ENCODE results near the gene KCNIP1. TPM values are rescaled to one million over a fixed set of nuclear protein-coding genes. Genes with fewer than 3 reads are reported as not detected.

KCNIP1 gene
- total RNA-seq, 4 donors from 2014 or later, result 1.2 to 2.7 TPM; not detected in 2

GRCh38 chr5:170715141-170715540, 211.3 kb downstream of the KCNIP1 start:
- DNase-seq, result no peak
- intact Hi-C loops (cut with DNase I; ENCODE audit: low total_unique reads), result no loop called here
- Histone ChIP-seq H3K27ac (no peak overlapping the region), H3K4me1 (no peaks in the 10 kb centered on the region), H3K4me3 (no peak overlapping the region), H3K27me3 (peaks cover 6% of the 10 kb centered on the region), H3K9me3 (no peaks in the 10 kb centered on the region), H3K36me3 (no peaks in the 10 kb centered on the region)
- TF ChIP-seq, protein P1, sequence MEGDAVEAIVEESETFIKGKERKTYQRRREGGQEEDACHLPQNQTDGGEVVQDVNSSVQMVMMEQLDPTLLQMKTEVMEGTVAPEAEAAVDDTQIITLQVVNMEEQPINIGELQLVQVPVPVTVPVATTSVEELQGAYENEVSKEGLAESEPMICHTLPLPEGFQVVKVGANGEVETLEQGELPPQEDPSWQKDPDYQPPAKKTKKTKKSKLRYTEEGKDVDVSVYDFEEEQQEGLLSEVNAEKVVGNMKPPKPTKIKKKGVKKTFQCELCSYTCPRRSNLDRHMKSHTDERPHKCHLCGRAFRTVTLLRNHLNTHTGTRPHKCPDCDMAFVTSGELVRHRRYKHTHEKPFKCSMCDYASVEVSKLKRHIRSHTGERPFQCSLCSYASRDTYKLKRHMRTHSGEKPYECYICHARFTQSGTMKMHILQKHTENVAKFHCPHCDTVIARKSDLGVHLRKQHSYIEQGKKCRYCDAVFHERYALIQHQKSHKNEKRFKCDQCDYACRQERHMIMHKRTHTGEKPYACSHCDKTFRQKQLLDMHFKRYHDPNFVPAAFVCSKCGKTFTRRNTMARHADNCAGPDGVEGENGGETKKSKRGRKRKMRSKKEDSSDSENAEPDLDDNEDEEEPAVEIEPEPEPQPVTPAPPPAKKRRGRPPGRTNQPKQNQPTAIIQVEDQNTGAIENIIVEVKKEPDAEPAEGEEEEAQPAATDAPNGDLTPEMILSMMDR (IDR thresholded peaks at IDR 0.05), result no peak
- no peak for TF ChIP-seq POLR2A (IDR thresholded peaks at IDR 0.05)
- no peak for TF ChIP-seq POLR2AphosphoS5 (IDR thresholded peaks at IDR 0.05)
- 90 to 91% methylated on average over 5 of the region's 5 CpGs for WGBS, 2 donors (ENCODE audit: low coverage in 1 of 2)
- in situ Hi-C loops (cut with MboI; ENCODE audit: low pct_ligation_motif_present in 1 of 4, low pct_unique_long_range_greater_than_20kb in 1 of 4, low sequenced_read_pairs in 3 of 4), result no loop called here

- intact Hi-C loops (cut with DNase I; ENCODE audit: low total_unique reads), result no loop called here
- in situ Hi-C loops (cut with MboI; ENCODE audit: low pct_ligation_motif_present in 1 of 4, low pct_unique_long_range_greater_than_20kb in 1 of 4, low sequenced_read_pairs in 3 of 4), result no loop called here
- H3K9me3 ChIP-seq, result no peaks in the 10 kb centered on the region
- WGBS, 2 donors (ENCODE audit: low coverage in 1 of 2), result 45 to 55% methylated on average over 4 of the region's 4 CpGs
- TF ChIP-seq POLR2AphosphoS5 (IDR thresholded peaks at IDR 0.05), result no peak
- no peak for TF ChIP-seq POLR2A (IDR thresholded peaks at IDR 0.05)
- no peak for TF ChIP-seq EP300 (IDR thresholded peaks at IDR 0.05; ENCODE audit: low read depth)
- TF ChIP-seq, protein P1 (IDR thresholded peaks at IDR 0.05), result no peak
- no peak overlapping the region for H3K27ac ChIP-seq
- DNase-seq, result no peak
- peaks cover 9% of the 10 kb centered on the region for H3K27me3 ChIP-seq
- no peak overlapping the region for H3K4me3 ChIP-seq
- H3K4me1 ChIP-seq, result no peaks in the 10 kb centered on the region
- H3K36me3 ChIP-seq, result no peaks in the 10 kb centered on the region
Measured at GRCh38 chr5:170716396-170716795, 212.6 kb downstream of the KCNIP1 start.

DNA sequence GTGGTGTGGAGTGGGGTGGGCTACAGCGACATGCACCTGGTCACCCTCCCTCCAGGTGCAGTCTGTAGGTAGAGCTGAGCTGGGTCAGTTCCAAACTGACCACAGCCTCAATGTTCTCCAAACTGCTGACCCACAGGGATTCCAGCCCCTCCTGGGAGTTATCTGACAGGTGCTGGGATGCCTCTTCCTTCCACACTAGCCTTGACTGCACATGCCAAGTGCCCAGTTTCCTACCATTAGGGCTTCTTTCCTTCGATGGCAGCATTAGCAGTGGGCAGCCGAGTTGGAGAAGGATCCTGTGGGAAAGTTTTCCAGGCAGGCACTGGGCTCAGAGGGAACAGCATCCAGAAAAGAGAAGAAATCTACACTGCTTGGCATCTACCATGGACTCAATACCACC, 215.7 kb downstream of the KCNIP1 start:
- DNase-seq, result no peak
- no peaks in the 10 kb centered on the region for H3K36me3 ChIP-seq
- TF ChIP-seq, protein P1 (IDR thresholded peaks at IDR 0.05), result no peak
- TF ChIP-seq EP300 (IDR thresholded peaks at IDR 0.05; ENCODE audit: low read depth), result no peak
- no peak for TF ChIP-seq POLR2A (IDR thresholded peaks at IDR 0.05)
- TF ChIP-seq POLR2AphosphoS5 (IDR thresholded peaks at IDR 0.05), result no peak
- in situ Hi-C loops (cut with MboI; ENCODE audit: low pct_ligation_motif_present in 1 of 4, low pct_unique_long_range_greater_than_20kb in 1 of 4, low sequenced_read_pairs in 3 of 4), result no loop called here
- no peak overlapping the region for H3K4me3 ChIP-seq
- H3K9me3 ChIP-seq, result no peaks in the 10 kb centered on the region
- H3K4me1 ChIP-seq, result no peaks in the 10 kb centered on the region
- no peak overlapping the region for H3K27ac ChIP-seq
- peaks cover 3% of the 10 kb centered on the region for H3K27me3 ChIP-seq
- 79 to 83% methylated on average over 1 to 3 of the region's 3 CpGs for WGBS, 2 donors (ENCODE audit: low coverage in 1 of 2)
- intact Hi-C loops (cut with DNase I; ENCODE audit: low total_unique reads), result no loop called here

DNA sequence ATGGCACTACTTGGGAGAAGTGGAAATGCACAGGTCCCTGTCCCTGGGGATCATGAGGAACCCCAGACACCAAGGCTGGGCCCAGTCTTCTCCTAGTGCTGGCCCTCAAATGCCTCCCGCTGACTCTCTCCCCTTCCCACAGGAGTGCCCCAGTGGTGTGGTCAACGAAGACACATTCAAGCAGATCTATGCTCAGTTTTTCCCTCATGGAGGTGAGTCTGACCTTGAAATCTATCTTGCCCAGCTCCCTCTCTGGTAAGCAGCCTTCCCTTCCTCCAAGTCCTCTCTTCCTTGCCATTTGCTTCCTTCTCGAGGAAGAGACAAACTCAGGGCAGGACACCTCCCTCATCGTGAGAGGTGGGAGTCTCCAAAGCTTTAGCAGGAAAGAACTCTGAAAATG, 216.4 kb downstream of the KCNIP1 start:
- H3K36me3 ChIP-seq, result no peaks in the 10 kb centered on the region
- WGBS, 2 donors (ENCODE audit: low coverage in 1 of 2), result 33 to 75% methylated on average over 1 to 4 of the region's 4 CpGs
- TF ChIP-seq POLR2A (IDR thresholded peaks at IDR 0.05), result no peak
- TF ChIP-seq EP300 (IDR thresholded peaks at IDR 0.05; ENCODE audit: low read depth), result no peak
- TF ChIP-seq POLR2AphosphoS5 (IDR thresholded peaks at IDR 0.05), result no peak
- TF ChIP-seq, protein P1 (IDR thresholded peaks at IDR 0.05), result no peak
- intact Hi-C loops (cut with DNase I; ENCODE audit: low total_unique reads), result no loop called here
- in situ Hi-C loops (cut with MboI; ENCODE audit: low pct_ligation_motif_present in 1 of 4, low pct_unique_long_range_greater_than_20kb in 1 of 4, low sequenced_read_pairs in 3 of 4), result no loop called here
- H3K9me3 ChIP-seq, result no peaks in the 10 kb centered on the region
- no peak for DNase-seq
- H3K27ac ChIP-seq, result no peak overlapping the region
- no peaks in the 10 kb centered on the region for H3K4me1 ChIP-seq
- H3K4me3 ChIP-seq, result no peak overlapping the region
- H3K27me3 ChIP-seq, result peaks cover 3% of the 10 kb centered on the region

Measured in transverse colon (tissue), 4 donors.